Islet of Langerhans (tissue), 1 donor: ENCODE results near the gene JCHAIN.
"Not testable (repeated sequence)": the region's sequence is repeated elsewhere in the genome, so short reads cannot be mapped to it uniquely, and the experiment has no call there.

Experiments used
- FAIRE-seq: peaks from one replicate; lab custom pipeline; 2011; peaks lifted over from hg19 to GRCh38; lab: Jason Lieb, UNC

Gene JCHAIN

GRCh38 chr4:70666369-70666768 is at the start of gene JCHAIN:
Gene JCHAIN, minus strand, starts transcription at chr4:70666508. Its CDS starts 18 bp downstream, at chr4:70666490.
- FAIRE-seq: no peak

- FAIRE-seq: no peak
Measured at GRCh38 chr4:70715097-70715496, 48.8 kb upstream of the JCHAIN start.

GRCh38 chr4:70714079-70714887 is 48.0 kb upstream of the JCHAIN start:
- FAIRE-seq: no peak

GRCh38 chr4:70713453-70714078 is 47.3 kb upstream of the JCHAIN start:
- no peak for FAIRE-seq

GRCh38 chr4:70712604-70713452 is 46.5 kb upstream of the JCHAIN start:
- peak; percentile 17 for FAIRE-seq

GRCh38 chr4:70712150-70712549 is 45.8 kb upstream of the JCHAIN start:
- FAIRE-seq: no peak

GRCh38 chr4:70711599-70711998 is 45.3 kb upstream of the JCHAIN start:
- FAIRE-seq: no peak

GRCh38 chr4:70709611-70710205 is 43.4 kb upstream of the JCHAIN start:
- no peak for FAIRE-seq

- FAIRE-seq: no peak
Measured at GRCh38 chr4:70706516-70706915, 40.2 kb upstream of the JCHAIN start.

- no peak for FAIRE-seq
Measured at GRCh38 chr4:70706044-70706461, 39.7 kb upstream of the JCHAIN start.

- no peak for FAIRE-seq
Measured at GRCh38 chr4:70705183-70706043, 39.1 kb upstream of the JCHAIN start.

GRCh38 chr4:70704931-70705182 is 38.5 kb upstream of the JCHAIN start:
- FAIRE-seq: no peak

GRCh38 chr4:70704215-70704930 is 38.1 kb upstream of the JCHAIN start:
- no peak for FAIRE-seq

- peak; percentile 98 for FAIRE-seq
Measured at GRCh38 chr4:70703619-70704214, 37.4 kb upstream of the JCHAIN start.

GRCh38 chr4:70702592-70702991 is 36.3 kb upstream of the JCHAIN start:
- not testable (repeated sequence) for FAIRE-seq

- no peak for FAIRE-seq
Measured at GRCh38 chr4:70701271-70701670, 35.0 kb upstream of the JCHAIN start.

- no peak for FAIRE-seq
Measured at GRCh38 chr4:70700712-70701111, 34.4 kb upstream of the JCHAIN start.

- FAIRE-seq: not testable (repeated sequence)
Measured at GRCh38 chr4:70698435-70698834, 32.1 kb upstream of the JCHAIN start.

GRCh38 chr4:70694633-70695032 is 28.3 kb upstream of the JCHAIN start:
- not testable (repeated sequence) for FAIRE-seq

GRCh38 chr4:70691661-70692060 is 25.4 kb upstream of the JCHAIN start:
- no peak for FAIRE-seq

GRCh38 chr4:70688795-70689231 is 22.5 kb upstream of the JCHAIN start:
- no peak for FAIRE-seq
